Adipose tissue (tissue), 3 donors: Measurements from ENCODE around the gene DOCK1. TPM values are rescaled to one million over a fixed set of nuclear protein-coding genes. Genes with fewer than 3 reads are reported as not detected.

Source experiments
- H3K27ac ChIP-seq: one replicate; pipeline ENCODE4 v1.5.1; 2013; ENCODE audit warnings: low read depth, low read length
- WGBS, 3 donors: extraction: QIAGEN DNeasy Blood & Tissue Kit; methylation state at CpG; one replicate each; pipeline ENCODE4 v1.1.7; 2013; 5-methylcytosine and 5-hydroxymethylcytosine counted together
- polyA plus RNA-seq, 3 donors: library from polyadenylated mRNA; stranded (reverse); fragments of 200-250 nt; gene quantifications; one replicate each; pipeline ENCODE4 v1.2.3, GENCODE V29; 2013
- donor health status: healthy with polysubstance abuse.
- donor health status: Bipolar disorder and iron deficiency.
- donor health status: healthy.

DOCK1 gene
- polyA plus RNA-seq, 3 donors, result 9.5 to 21.6 (median 21.5) TPM

DNA sequence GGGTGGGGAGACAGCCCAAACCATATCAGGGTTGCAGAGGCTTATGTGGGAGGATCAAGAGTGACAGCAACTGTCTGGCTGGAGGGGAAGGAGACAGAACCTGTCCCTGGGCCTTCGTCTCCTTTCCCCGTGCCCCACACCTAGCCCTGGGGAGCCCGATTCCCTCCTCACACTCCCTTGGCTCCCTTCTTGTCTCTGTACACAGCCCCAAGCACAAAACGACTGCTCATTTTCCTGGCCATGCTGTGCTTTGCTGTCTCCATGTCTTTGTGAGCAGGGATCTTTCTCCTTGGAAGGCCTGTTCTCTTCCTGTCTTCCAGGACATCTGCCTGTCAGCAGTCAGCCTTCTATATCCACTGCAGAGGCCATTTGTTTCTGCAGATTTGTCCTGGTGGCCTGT is 177.4 kb downstream of the DOCK1 start:
- WGBS, 3 donors, result 72 to 92% (median 91%) methylated on average over 4 of the region's 4 CpGs
- H3K27ac ChIP-seq, result no peak overlapping the region

DNA sequence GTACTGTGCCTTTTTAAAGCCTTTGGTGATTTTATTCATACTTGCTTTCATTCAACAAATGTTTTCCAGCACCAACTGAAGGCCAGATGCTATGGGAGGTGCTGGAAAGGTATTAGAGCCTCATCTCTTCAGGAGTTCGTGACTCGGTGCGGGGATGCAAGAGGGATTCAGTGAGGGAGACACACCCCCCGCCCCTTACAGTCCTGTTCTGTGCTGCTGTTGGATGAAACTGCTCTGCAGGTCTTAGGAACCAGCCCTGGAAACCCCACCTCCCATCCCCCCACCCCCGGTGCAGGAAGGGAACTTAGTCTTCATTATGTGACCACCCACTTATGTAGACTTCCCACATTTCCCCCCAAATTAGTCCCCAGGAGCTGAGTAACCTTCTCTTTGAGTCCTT is 180.7 kb downstream of the DOCK1 start:
- no peak overlapping the region for H3K27ac ChIP-seq
- WGBS, 3 donors, result 84 to 95% (median 86%) methylated on average over 4 to 5 of the region's 5 CpGs

DNA sequence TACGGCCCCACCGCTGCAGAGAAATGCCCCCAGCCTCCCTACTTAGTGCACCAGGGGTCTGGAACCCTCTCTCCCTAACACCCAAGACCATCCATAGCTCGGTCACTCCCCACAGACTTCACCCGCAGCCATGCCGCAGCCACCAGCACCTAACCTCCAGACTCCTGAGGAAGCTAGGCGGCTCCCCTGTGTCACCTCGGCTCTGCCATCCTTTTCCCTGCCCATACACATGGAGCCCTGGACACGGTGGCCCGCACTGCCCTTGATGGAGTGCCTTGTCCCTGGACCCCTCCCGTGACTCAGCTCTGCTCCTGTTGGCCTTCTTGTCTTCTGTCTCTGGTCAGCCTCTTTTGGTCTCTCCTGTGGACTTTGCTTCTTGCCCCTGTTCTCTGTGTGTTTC is 183.7 kb downstream of the DOCK1 start:
- H3K27ac ChIP-seq, result no peak overlapping the region
- WGBS, 3 donors, result 97 to 99% (median 98%) methylated on average over 10 of the region's 10 CpGs

DNA sequence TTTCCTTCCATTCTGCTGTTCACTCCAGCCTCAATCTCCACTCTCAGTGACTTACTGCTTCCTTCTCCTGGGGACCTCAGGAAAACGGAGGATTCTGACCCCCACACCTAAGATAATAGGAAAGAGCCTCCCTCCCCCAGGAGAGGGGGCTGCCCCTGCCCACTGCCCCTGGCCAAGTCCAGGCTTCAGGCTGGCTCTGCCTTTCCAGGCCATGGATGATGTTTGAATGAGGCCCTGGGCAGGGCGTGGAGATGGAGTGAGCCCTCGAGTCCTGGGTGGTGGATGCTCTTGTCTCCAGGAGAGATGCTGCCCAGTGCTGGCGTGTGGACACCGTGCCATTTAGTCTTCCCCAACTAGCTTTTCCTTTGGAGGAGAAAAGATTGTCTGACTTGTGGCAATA is 184.2 kb downstream of the DOCK1 start:
- no peak overlapping the region for H3K27ac ChIP-seq
- WGBS, 3 donors, result 92 to 95% (median 95%) methylated on average over 5 of the region's 5 CpGs

DNA sequence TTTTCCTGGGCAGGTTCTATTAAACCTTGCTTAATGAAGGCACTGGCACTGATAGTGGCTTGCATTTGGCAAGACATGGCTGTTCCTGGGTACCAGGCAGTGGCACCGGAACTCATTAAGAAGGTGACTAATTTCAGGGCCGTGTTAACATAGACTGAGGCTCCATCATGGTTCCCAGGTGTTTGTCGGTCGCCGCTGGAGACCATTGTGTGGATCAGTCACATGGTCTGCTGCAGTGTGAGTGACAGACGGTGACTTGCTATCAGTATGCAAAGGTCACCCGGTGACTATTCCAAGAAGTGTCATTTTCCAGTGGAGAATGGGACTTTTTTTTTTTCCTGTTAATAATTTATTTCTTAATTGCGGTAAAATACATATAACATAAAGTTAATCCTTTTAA is 184.9 kb downstream of the DOCK1 start:
- 33 to 95% (median 93%) methylated on average over 8 of the region's 8 CpGs for WGBS, 3 donors
- no peak overlapping the region for H3K27ac ChIP-seq

DNA sequence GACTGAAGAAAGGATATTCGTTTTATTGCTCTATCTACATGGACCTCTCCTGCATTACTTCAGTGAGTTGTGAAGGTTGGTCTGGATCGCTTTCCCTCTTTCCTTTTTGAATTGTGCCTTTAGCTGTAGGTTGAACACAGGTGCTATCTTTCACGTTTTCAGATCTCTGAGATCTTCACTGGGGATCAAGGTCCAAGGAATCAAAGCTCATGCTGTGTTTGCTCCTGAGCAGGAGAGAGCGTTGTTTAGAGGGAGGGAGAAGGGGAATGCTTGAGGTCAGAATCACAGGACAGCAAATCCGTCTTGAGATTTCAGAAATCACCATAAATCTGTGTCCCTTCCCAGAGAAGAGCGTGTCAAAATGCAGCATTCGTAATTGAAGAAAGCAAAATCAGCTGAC is 186.1 kb downstream of the DOCK1 start:
- 88 to 91% (median 90%) methylated on average over 7 of the region's 7 CpGs for WGBS, 3 donors
- H3K27ac ChIP-seq, result no peak overlapping the region

DNA sequence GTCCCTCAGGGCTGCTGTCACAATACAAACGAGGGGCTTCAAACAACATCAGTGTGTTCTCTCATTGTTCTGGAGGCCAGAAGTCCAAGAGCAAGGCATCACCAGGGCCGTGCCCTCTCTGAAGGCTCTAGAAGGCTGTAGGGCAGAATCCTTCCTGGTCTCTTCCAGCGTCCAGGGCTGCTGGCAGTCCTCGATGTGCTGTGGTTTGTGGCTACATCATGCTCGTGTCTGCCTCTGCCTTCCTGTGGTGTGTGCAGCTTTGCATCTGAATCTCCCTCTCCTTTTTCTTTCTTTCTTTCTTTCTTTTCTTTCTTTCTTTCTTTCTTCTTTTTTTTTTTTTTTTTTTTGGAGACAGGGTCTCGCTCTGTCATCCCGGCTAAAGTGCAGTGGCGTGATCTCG is 187.7 kb downstream of the DOCK1 start:
- H3K27ac ChIP-seq, result no peak overlapping the region
- 78 to 94% (median 81%) methylated on average over 9 of the region's 9 CpGs for WGBS, 3 donors

DNA sequence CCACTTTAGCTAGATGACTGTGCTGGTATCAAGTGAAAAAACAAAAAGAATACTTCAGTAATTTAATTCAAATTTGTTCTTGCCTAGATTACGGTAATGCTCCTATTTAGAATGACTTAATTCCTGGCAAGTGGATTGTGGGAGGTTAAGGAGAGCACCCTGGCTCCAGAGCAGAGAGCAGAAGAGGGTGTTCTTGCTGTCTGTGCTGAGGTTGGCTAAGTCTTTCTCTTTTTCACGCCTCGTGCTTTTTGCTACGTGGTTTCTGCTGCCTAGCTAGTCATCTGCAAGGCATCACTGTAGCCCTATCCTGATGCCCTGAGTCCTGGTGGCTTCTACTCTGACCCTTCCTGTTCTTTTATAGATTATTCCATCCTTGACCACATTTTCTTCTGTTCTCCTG is 189.8 kb downstream of the DOCK1 start:
- 90 to 96% (median 91%) methylated on average over 4 of the region's 4 CpGs for WGBS, 3 donors
- no peak overlapping the region for H3K27ac ChIP-seq

DNA sequence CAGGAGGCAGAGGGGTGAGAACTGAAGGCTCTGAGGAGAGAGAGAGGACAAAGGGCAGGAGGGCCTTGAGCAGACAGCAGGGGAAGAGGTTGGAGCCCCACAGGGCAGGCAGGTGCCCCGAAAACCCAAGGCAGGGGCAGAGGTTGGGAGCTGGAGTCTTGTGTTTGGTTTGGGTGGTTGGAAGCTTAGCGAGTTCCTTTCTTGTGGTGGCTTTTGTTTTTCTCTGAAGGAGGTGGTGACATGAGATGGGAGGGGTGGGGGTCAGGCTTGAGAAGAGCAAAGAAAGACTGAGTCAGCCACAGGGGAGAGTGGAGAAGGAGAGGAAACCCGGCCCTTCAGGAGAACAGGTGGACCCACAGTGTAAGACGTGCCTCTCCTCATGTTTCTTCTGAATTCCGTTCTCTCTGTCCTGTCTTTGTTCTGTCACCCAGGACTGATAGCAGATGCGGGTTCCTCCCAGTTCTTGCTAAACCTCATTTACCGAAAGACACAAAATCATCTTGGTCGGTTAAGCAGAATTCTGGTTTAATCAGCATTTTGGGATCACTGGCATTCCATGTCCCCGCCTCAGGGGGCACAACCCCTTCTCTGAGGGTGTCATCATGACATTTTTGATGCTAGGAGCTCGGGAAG is 195.9 kb downstream of the DOCK1 start:
- 91 to 95% (median 94%) methylated on average over 10 of the region's 10 CpGs for WGBS, 3 donors
- no peak overlapping the region for H3K27ac ChIP-seq

DNA sequence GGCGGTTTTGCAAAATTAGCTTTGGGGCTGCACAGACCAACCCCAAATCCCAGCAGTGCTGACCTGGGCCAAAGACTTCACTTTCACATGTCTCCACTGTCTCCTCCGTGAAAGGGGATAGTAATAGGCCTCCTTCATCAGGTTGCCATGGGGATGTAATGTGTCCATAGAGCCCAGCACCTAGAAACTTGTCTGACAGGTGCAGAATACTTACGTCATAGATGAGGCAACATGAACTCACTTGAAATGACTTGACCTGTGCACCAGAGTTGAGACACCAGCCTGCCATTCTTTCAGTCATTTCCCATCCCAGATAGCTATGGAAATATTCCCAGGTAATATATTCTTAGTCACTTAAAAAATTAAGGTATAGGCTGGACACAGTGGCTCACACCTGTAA is 196.9 kb downstream of the DOCK1 start:
- WGBS, 3 donors, result 84 to 92% (median 88%) methylated on average over 3 of the region's 3 CpGs
- no peak overlapping the region for H3K27ac ChIP-seq

DNA sequence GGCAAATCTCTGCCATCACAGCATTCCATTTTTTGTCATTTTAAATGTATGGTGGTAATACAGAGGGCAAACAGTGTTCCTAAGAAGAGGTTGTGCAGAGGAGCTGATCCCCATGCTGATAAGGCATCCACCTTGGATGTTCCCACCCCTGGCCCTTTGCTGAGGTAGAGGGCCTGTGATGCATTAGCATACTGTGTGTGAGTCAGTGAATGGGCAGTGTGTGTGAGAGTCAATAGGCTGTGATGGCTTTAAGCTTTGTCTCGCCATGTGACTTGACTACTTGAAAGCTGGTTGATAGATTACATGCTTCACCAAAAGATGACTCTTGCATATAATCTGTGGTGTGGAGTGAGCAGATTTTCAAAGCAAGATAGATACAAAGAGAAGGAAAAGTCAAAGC is 209.9 kb downstream of the DOCK1 start:
- H3K27ac ChIP-seq, result no peak overlapping the region
- WGBS, 3 donors, result 93 to 97% (median 96%) methylated on average over 1 of the region's 1 CpG

DNA sequence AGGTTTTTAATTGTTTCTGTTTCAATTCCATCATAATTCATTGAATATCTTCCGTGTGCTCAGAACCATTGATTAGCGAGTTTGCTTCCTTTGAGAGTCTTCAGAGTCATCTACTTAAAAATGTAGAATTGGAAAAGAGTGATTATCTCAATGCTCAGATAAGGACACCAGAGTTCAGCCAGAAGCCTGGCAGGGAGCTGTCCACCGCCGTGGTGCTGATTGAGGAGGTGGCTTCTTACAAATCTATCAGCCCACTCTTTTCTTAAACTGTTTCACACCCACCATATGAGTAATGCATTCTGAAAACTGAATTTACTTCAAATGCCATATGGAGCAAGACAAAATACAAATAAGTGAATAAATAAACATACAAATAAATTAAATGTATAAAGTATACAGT is 211.9 kb downstream of the DOCK1 start:
- 34 to 60% (median 36%) methylated on average over 4 of the region's 4 CpGs for WGBS, 3 donors

DNA sequence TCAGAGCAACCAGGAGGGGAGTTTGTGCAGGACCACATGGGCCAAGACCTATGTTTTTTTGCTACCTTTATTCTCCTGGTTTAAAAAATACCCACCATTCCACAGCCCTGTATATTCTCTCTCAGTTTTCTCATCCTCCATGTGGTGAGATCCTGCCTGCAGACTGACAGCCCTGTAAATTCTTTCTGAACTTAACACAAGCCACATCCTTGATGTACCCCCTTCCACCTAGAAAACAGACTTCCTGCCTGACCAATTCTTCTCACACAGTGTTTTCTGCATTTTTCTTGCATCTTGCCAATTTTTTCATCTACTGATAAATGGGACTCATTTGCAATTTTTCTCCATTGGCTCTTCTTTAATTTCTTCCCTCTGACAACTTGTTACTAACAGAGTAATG is 212.8 kb downstream of the DOCK1 start:
- no peak overlapping the region for H3K27ac ChIP-seq

More for the DNA sequence above, 211.9 kb downstream of the DOCK1 start:
- no peak overlapping the region for H3K27ac ChIP-seq

DNA sequence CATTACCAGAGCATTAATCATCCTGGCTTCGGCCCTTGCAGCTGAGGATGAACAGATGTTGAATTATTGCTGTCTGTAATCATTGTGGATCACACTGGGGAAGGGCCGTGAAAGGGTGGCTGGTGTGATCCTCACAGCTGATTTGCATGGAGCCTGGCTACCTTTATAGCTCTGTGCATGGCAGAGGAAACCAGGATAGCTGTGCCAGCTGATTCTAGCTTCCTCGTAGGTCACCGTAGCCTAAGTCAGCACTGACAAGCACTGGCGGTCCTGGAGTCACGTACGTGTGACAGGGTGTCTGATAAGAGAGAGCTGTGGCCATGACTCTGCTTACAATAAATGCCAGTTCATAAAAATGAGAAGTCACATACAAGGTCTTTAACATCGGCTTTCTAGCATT is 214.7 kb downstream of the DOCK1 start:
- H3K27ac ChIP-seq, result no peak overlapping the region
- 59 to 70% (median 64%) methylated on average over 8 of the region's 8 CpGs for WGBS, 3 donors

DNA sequence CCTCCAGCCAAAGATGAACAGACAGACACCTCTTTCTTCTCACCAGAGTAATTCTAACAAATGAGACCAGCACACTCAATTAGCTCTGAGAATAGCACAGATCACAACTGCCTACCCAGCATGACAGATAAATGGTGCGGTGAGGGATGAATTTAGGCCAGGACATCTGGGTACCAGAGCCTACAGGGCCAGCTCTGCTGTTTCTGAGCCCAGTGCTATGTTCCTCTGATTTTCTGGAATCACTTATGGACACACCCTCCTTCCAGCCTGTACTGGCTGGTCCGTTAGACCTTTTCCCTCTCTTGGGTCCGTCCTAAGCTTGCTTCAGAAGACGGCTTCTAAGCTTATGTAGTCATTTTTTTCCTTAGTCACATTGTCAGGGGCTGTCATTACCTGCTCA is 217.6 kb downstream of the DOCK1 start:
- H3K27ac ChIP-seq, result no peak overlapping the region
- 72 to 98% (median 72%) methylated on average over 4 of the region's 4 CpGs for WGBS, 3 donors

DNA sequence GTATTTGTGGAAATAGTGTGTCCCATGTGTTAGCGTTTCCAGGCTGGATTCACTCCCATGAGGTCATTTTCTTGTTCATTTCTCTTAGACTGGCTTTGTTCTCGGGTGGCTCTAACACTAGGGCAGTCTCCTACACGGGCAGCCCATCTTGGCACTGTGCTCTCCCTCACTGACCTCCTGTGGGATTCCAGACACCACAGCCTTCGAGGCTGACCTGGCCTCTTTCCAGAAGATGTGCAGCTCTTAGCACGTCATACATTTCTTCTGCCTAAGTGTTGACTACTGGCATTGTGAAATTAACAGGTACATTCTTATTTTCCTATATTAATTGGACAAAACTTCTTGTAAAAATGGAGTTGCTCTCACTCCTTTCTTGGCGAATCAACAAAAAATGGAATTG is 218.4 kb downstream of the DOCK1 start:
- 77 to 85% (median 82%) methylated on average over 6 of the region's 6 CpGs for WGBS, 3 donors
- no peak overlapping the region for H3K27ac ChIP-seq

DNA sequence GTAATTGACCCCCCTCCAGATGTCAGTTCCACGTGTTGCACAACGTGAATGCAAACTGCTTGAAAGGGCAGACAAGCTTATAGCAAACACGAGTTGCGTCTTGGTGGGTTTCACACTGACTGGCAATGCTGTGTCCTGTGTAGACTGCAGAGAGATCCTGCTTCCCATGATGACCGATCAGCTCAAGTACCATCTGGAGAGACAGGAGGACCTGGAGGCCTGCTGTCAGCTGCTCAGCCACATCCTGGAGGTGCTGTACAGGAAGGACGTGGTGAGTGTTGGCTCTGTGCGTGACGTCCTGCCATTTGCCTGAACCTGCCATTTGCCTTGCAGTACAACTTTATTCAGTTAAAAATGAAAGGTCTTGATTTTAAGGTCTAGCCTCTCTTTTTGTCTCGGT is 220.1 kb downstream of the DOCK1 start:
- no peak overlapping the region for H3K27ac ChIP-seq
- WGBS, 3 donors, result 53 to 87% (median 59%) methylated on average over 9 of the region's 9 CpGs

DNA sequence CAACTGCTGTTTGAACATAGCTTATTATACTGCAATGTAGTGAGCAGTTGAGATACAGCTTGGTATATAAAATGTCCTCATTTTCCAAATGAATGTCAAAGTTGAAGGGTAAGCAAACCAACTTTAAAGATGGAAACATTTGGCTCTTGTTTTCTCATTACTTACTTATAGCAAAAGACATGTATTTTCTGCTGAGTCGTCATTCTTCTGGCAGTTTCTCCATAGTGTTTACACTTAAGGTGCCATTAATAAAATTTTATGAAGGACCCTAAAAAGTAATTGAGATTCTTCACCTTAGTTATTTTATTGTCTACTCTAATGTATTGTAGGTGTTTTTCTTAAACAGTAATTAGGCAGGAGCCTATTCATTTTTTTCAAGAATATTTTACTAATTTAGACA is 222.6 kb downstream of the DOCK1 start:
- WGBS, 3 donors, result 76 to 88% (median 85%) methylated on average over 1 of the region's 1 CpG

DNA sequence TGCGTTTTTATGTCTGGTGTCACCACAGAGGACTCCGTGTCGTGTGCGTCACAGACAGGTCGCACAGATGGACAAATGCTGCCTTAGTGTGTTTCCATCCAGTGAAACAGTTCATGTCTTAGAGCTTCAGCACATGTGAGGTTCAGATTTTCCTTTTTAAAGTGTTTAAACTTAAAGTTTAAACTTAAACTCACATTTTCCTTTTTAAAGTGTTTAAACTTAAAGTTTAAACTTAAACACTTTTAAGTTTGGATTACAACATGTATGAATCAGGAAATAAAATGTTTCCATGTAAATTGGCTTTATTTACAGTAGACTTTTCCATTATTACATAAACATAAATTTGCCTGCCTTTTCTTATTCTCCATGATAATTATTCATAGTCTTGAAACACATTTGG is 223.9 kb downstream of the DOCK1 start:
- no peak overlapping the region for H3K27ac ChIP-seq
- WGBS, 3 donors, result 98 to 99% (median 99%) methylated on average over 5 of the region's 5 CpGs

More for the DNA sequence above, 222.6 kb downstream of the DOCK1 start:
- no peak overlapping the region for H3K27ac ChIP-seq

DNA sequence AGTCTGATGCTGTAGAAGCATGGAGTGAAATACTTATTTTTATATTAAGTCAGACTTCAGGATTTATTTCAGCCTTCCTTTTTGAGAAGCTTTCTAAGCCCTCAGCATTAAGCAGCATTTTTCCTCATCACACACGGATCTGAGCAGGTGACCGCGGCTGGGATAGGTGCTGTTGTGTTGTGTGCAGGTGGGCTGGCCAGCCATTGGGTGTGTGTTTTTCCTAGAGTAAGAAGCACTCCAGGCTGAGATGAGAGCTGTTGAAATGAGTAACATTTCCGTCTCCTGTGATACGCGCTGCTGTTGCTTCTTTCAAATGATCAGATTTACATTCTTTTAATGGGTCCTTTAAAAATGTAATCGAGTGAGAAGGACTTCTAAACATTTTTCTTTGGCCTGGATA is 227.2 kb downstream of the DOCK1 start:
- H3K27ac ChIP-seq, result no peak overlapping the region
- WGBS, 3 donors, result 95 to 97% (median 96%) methylated on average over 7 of the region's 7 CpGs

DNA sequence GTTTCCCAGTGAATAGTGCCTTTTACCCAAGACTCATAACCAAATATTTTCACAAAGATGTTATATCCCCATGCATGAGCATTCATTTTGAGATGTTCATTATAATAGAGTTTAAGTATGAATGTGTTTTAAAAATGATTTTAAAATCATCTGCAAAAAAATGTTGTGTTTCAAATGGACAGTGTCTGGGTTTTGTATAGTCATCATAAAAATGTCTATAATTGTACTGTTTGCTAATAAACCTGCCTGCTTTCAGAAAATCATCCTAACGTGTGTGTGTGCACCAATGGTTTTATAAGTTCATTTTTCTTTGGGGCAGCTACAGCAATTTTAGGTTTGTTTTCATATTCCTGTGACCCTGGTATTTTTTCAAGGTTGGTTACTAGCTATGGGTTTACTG is 228.0 kb downstream of the DOCK1 start:
- WGBS, 3 donors, result 80 to 95% (median 88%) methylated on average over 1 of the region's 1 CpG
- H3K27ac ChIP-seq, result no peak overlapping the region
